GM13977 (cell line): ENCODE results near the gene LONRF2.

Experiments
- DNase-seq: peaks from one replicate; pipeline ENCODE4 v3.0.0; 2012; ENCODE audit warnings: low spot score
- CTCF ChIP-seq: IDR thresholded peaks from 2 replicates; pipeline ENCODE4 v1.5.1; 2012; ENCODE audit warnings: mild to moderate bottlenecking, control low read depth; ENCODE audit not compliant: insufficient read depth; ENCODE audit errors: extremely low read depth, missing control alignments
- in situ Hi-C: fragments of 300-500 bp; cut with MboI; formaldehyde crosslinking; loops from one replicate; pipeline ENCODE4 v1.12.0; 2022; ENCODE audit warnings: low sequenced_read_pairs, low pct_unique_long_range_greater_than_20kb, mixed read lengths, inconsistent platforms; ENCODE audit not compliant: unreplicated experiment

LONRF2 gene

GRCh38 chr2:100246163-100247145 lies 75.8 kb downstream of the LONRF2 start:
- no peak for DNase-seq
- in situ Hi-C loops: no loop called here
- TF ChIP-seq CTCF: peak; percentile 16

- no peak for TF ChIP-seq CTCF
- in situ Hi-C loops: no loop called here
- DNase-seq: no peak
Observed at GRCh38 chr2:100245681-100246080, 76.6 kb downstream of the LONRF2 start.

- in situ Hi-C loops: no loop called here
- TF ChIP-seq CTCF: no peak
- no peak for DNase-seq
Observed at GRCh38 chr2:100244881-100245605, 77.3 kb downstream of the LONRF2 start.

GRCh38 chr2:100243631-100244030 lies 78.7 kb downstream of the LONRF2 start:
- no peak for TF ChIP-seq CTCF
- no peak for DNase-seq
- in situ Hi-C loops: no loop called here

GRCh38 chr2:100242891-100243619 lies 79.2 kb downstream of the LONRF2 start:
- in situ Hi-C loops: no loop called here

More at GRCh38 chr2:100242891-100243619, 79.2 kb downstream of the LONRF2 start:
- TF ChIP-seq CTCF: peak; percentile 88
- DNase-seq: peak; percentile 64
